Sigmoid colon (tissue), 4 donors: ENCODE measurements around the gene NUP188.

ENCODE experiments used
- EP300 ChIP-seq, 4 donors: sonication (generic); formaldehyde crosslinking; IDR thresholded peaks; one replicate each; pipeline ENCODE4 v1.6.1; 2017; ENCODE audit warnings: antibody characterized with exemption in 4 of 4
- POLR2A ChIP-seq, 2 donors: fragments of 450-650 bp; IDR thresholded peaks; one replicate each; pipeline ENCODE4 v1.6.1; 2016; ENCODE audit warnings: antibody characterized with exemption in 2 of 2, mild to moderate bottlenecking in 2 of 2, moderate library complexity in 2 of 2
- POLR2AphosphoS5 ChIP-seq, 4 donors: sonication (generic); formaldehyde crosslinking; IDR thresholded peaks; one replicate each; pipeline ENCODE4 v1.6.1; 2017; ENCODE audit warnings: antibody characterized with exemption in 4 of 4
- TF ChIP-seq, protein P1 (sequence below), 4 experiments: fragments of 450-650 bp in 3 of 4; fragments of 200-600 bp in 1 of 4; IDR thresholded peaks; one replicate each; pipeline ENCODE4 v1.5.1; 2016 to 2019; ENCODE audit warnings: antibody characterized with exemption in 4 of 4, mild to moderate bottlenecking in 3 of 4, moderate library complexity in 2 of 4

DNA sequence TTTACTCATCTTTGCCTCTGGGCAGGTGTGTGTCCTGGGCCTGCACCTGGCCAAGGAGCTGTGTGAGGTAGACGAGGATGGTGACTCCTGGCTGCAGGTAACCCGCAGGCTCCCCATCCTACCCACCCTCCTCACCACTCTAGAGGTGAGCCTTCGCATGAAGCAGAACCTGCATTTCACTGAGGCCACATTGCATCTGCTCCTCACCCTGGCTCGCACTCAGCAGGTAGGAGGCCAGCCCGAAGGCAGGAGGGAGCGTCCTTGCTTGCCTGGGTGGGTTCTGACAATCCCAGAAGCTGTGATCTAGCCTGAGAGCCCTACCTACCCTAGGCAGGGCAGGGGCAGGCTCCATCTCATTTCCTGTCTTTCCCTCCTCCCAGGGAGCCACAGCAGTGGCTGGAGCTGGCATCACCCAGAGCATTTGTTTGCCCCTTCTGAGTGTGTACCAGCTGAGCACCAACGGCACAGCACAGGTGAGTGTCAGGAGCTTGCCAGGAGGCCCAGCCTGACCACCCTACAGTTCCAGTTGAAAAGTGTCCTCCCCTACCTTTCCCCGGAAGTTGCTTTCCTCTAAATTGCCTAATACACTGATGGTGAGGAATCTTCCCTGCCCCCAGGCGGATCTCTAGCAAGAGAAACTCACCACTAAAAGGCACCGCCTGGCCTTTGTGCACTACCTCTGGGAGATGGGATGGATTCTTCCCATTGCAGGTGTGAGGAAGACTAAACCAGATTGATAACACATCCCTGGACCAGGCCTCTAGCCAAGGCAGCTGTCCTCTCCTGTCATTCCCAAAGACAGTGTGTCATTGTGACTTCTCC, 54.2 kb downstream of the NUP188 start:
- TF ChIP-seq, protein P1, sequence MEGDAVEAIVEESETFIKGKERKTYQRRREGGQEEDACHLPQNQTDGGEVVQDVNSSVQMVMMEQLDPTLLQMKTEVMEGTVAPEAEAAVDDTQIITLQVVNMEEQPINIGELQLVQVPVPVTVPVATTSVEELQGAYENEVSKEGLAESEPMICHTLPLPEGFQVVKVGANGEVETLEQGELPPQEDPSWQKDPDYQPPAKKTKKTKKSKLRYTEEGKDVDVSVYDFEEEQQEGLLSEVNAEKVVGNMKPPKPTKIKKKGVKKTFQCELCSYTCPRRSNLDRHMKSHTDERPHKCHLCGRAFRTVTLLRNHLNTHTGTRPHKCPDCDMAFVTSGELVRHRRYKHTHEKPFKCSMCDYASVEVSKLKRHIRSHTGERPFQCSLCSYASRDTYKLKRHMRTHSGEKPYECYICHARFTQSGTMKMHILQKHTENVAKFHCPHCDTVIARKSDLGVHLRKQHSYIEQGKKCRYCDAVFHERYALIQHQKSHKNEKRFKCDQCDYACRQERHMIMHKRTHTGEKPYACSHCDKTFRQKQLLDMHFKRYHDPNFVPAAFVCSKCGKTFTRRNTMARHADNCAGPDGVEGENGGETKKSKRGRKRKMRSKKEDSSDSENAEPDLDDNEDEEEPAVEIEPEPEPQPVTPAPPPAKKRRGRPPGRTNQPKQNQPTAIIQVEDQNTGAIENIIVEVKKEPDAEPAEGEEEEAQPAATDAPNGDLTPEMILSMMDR (IDR thresholded peaks at IDR 0.05), result no peak
- TF ChIP-seq POLR2A (IDR thresholded peaks at IDR 0.05) (no peak), POLR2AphosphoS5 (IDR thresholded peaks at IDR 0.05) (no peak), EP300 (IDR thresholded peaks at IDR 0.05) (no peak)
